Tibial nerve (tissue), 4 donors: Measurements from ENCODE around the gene MAU2.
A peak's percentile ranks its signal among the peaks of the same experiment; 100 is the strongest.

Experiments used
- EP300 ChIP-seq, 2 donors: sonication (generic); formaldehyde crosslinking; IDR thresholded peaks; one replicate each; pipeline ENCODE4 v1.6.1; 2017; ENCODE audit warnings: antibody characterized with exemption in 2 of 2, mild to moderate bottlenecking in 1 of 2
- POLR2A ChIP-seq, 2 donors: fragments of 450-650 bp; IDR thresholded peaks; one replicate each; pipeline ENCODE4 v1.6.1; 2017; ENCODE audit warnings: antibody characterized with exemption in 2 of 2, mild to moderate bottlenecking in 2 of 2, moderate library complexity in 2 of 2
- TF ChIP-seq, protein P1 (sequence below), 5 experiments: fragments of 200-600 bp in 3 of 5; fragments of 450-650 bp in 2 of 5; sonication (generic) in 3 of 5; IDR thresholded peaks; one replicate each; pipeline ENCODE4 v1.5.1; 2016 to 2019; ENCODE audit warnings: antibody characterized with exemption in 5 of 5, mild to moderate bottlenecking in 3 of 5, moderate library complexity in 2 of 5

- TF ChIP-seq, protein P1, sequence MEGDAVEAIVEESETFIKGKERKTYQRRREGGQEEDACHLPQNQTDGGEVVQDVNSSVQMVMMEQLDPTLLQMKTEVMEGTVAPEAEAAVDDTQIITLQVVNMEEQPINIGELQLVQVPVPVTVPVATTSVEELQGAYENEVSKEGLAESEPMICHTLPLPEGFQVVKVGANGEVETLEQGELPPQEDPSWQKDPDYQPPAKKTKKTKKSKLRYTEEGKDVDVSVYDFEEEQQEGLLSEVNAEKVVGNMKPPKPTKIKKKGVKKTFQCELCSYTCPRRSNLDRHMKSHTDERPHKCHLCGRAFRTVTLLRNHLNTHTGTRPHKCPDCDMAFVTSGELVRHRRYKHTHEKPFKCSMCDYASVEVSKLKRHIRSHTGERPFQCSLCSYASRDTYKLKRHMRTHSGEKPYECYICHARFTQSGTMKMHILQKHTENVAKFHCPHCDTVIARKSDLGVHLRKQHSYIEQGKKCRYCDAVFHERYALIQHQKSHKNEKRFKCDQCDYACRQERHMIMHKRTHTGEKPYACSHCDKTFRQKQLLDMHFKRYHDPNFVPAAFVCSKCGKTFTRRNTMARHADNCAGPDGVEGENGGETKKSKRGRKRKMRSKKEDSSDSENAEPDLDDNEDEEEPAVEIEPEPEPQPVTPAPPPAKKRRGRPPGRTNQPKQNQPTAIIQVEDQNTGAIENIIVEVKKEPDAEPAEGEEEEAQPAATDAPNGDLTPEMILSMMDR (IDR thresholded peaks at IDR 0.05), result peak; percentile 77 to 93 (median 91)
- TF ChIP-seq EP300 (IDR thresholded peaks at IDR 0.05) (no peak), POLR2A (IDR thresholded peaks at IDR 0.05) (no peak)
These were observed 46.1 kb downstream of the MAU2 start for GRCh38 chr19:19366434-19367396.
